HG03460 (cell line): Measurements from ENCODE around the gene CRYGC.

ENCODE experiments used
- ATAC-seq: cut with Tn5 transposase; IDR thresholded peaks from one replicate; pipeline ENCODE4 v1.9.1; 2021; ENCODE audit not compliant: unreplicated experiment

The CRYGC gene

GRCh38 chr2:208129744-208130711 lies at the start of gene CRYGC:
CRYGC (minus strand) TSS chr2:208129828; CDS start chr2:208129792, 36 bp downstream.
- no peak for ATAC-seq

- no peak for ATAC-seq
Measured at GRCh38 chr2:208179028-208179609, 49.5 kb upstream of the CRYGC start.

- no peak for ATAC-seq
Measured at GRCh38 chr2:208175840-208176153, 46.2 kb upstream of the CRYGC start.

GRCh38 chr2:208175069-208175839 lies 45.6 kb upstream of the CRYGC start:
- peak; percentile 99 for ATAC-seq

GRCh38 chr2:208174144-208174543 lies 44.5 kb upstream of the CRYGC start:
- no peak for ATAC-seq

GRCh38 chr2:208172125-208172524 lies 42.5 kb upstream of the CRYGC start:
- ATAC-seq, result no peak

GRCh38 chr2:208164951-208165755 lies 35.5 kb upstream of the CRYGC start:
- no peak for ATAC-seq

GRCh38 chr2:208163489-208163888 lies 33.9 kb upstream of the CRYGC start, which contains the start of gene CRYGA:
CRYGA (minus strand) TSS chr2:208163589; CDS start chr2:208163556, 33 bp downstream.
- no peak for ATAC-seq

- no peak for ATAC-seq
Measured at GRCh38 chr2:208156439-208156838, 26.8 kb upstream of the CRYGC start.

GRCh38 chr2:208153156-208153555 lies 23.5 kb upstream of the CRYGC start:
- no peak for ATAC-seq

GRCh38 chr2:208150956-208151355 lies 21.3 kb upstream of the CRYGC start:
- no peak for ATAC-seq

GRCh38 chr2:208150094-208150493 lies 20.5 kb upstream of the CRYGC start:
- no peak for ATAC-seq

GRCh38 chr2:208148803-208149202 lies 19.2 kb upstream of the CRYGC start:
- ATAC-seq, result no peak

- no peak for ATAC-seq
Measured at GRCh38 chr2:208147759-208148158, 18.1 kb upstream of the CRYGC start.

GRCh38 chr2:208147008-208147407 lies 17.4 kb upstream of the CRYGC start:
- no peak for ATAC-seq

- ATAC-seq, result no peak
Measured at GRCh38 chr2:208146006-208146405, 16.4 kb upstream of the CRYGC start, which contains the start of gene CRYGB. CRYGB (minus strand) TSS chr2:208146158; CDS start chr2:208146120, 38 bp downstream.

GRCh38 chr2:208142925-208143799 lies 13.5 kb upstream of the CRYGC start:
- ATAC-seq, result no peak

GRCh38 chr2:208142240-208142924 lies 12.8 kb upstream of the CRYGC start:
- ATAC-seq, result no peak

- no peak for ATAC-seq
Measured at GRCh38 chr2:208139447-208139846, 9.8 kb upstream of the CRYGC start.
